ENCODE data around the gene VAT1L.

GRCh38 chr16:77866752-77867151 lies 78.4 kb downstream of the VAT1L start:
- no peak for TF ChIP-seq ZNF331 (CRISPR knock-in tag; IDR thresholded peaks at IDR 0.05; ENCODE audit: low read depth)
- no peak for TF ChIP-seq EZH2 (IDR thresholded peaks at IDR 0.05; ENCODE audit: low read depth, unreplicated experiment)
- no peak for TF ChIP-seq REST (IDR thresholded peaks at IDR 0.05; ENCODE audit: unreplicated experiment)
- TF ChIP-seq POLR2AphosphoS5 (IDR thresholded peaks at IDR 0.05; ENCODE audit: low read depth): no peak
- TF ChIP-seq CTCF (conservative IDR thresholded peaks at IDR 0.05; ENCODE audit: low read depth in 2 of 2): no peak

Measured in GM23338 (cell line).